Stimulated activated naive B cell treated with anti-CD40 and anti-IgM and Interleukin-4, amounts not matched to agents 10 μg/mL and 1 μg/mL and 100 μg/mL, for 72 hours (primary cell): ENCODE measurements around the gene HS3ST3A1.

Source experiments
- ATAC-seq, 2 donors: fragments of 150-1000 bp; cut with Tn5 transposase; replicated peaks; 2 replicates each; pipeline ENCODE4 v1.10.0; 2021; ENCODE audit warnings: moderate library complexity in 1 of 2
- DNase-seq: peaks from one replicate; pipeline ENCODE4 v3.0.0; 2021
- H3K27ac Mint-ChIP-seq: one replicate; pipeline ENCODE4 v1.8.0; 2022; ENCODE audit warnings: mild to moderate bottlenecking, mixed read lengths
- H3K27me3 Mint-ChIP-seq, 2 donors: one replicate each; pipeline ENCODE4 v1.8.0; 2022; ENCODE audit warnings: mixed read lengths in 2 of 2
- H3K36me3 Mint-ChIP-seq, 2 donors: one replicate each; pipeline ENCODE4 v1.8.0; 2022; ENCODE audit warnings: mixed read lengths in 2 of 2, mild to moderate bottlenecking in 1 of 2
- H3K4me1 Mint-ChIP-seq, 2 donors: one replicate each; pipeline ENCODE4 v1.8.0; 2022; ENCODE audit warnings: mixed read lengths in 2 of 2, mild to moderate bottlenecking in 1 of 2
- H3K4me3 Mint-ChIP-seq, 2 donors: one replicate each; pipeline ENCODE4 v1.8.0; 2022; ENCODE audit warnings: mild to moderate bottlenecking in 2 of 2, mixed read lengths in 2 of 2, moderate library complexity in 1 of 2
- H3K9me3 Mint-ChIP-seq, 2 donors: one replicate each; pipeline ENCODE4 v1.8.0; 2022; ENCODE audit warnings: mixed read lengths in 2 of 2, mild to moderate bottlenecking in 1 of 2

Gene HS3ST3A1

DNA sequence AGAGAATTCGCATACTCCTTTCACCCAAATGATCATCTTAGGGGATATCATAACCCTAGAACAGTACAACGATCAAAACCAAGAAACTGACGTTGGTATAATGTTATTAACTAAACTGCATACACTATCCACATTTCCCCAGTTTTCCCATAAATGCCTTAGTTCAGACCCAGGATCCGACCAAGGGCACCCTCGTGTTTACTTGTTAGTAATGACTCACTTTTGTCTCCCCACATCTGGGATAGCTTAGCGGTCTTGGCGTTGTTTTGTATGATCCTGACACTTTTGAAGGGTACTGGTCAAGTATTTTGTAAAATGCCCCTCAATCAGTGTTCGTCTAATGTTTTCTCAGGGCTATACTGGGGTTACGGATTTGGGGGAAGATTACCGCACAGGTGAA is 8.0 kb downstream of the HS3ST3A1 start:
- Mint-ChIP-seq H3K9me3 (no peaks in the 10 kb centered on the region), H3K27ac (no peak overlapping the region), H3K36me3 (no peaks in the 10 kb centered on the region), H3K27me3 (peaks cover 28 to 59% of the 10 kb centered on the region in 2 donors), H3K4me1 (peaks cover 5 to 6% of the 10 kb centered on the region in 2 donors), H3K4me3 (no peak overlapping the region)
- no peak for DNase-seq
- ATAC-seq = no peak

- ATAC-seq (no peak), DNase-seq (no peak)
- no peaks in the 10 kb centered on the region for H3K9me3 Mint-ChIP-seq
- H3K36me3 Mint-ChIP-seq = no peaks in the 10 kb centered on the region
- H3K4me1 Mint-ChIP-seq = peaks cover 5 to 6% of the 10 kb centered on the region in 2 donors
- H3K4me3 Mint-ChIP-seq = no peak overlapping the region
- H3K27ac Mint-ChIP-seq = no peak overlapping the region
- H3K27me3 Mint-ChIP-seq = peaks cover 25 to 57% of the 10 kb centered on the region in 2 donors
Measured at GRCh38 chr17:13593021-13593751, 8.5 kb downstream of the HS3ST3A1 start.

- Mint-ChIP-seq H3K27ac (no peak overlapping the region), H3K27me3 (peaks cover 21 to 60% of the 10 kb centered on the region in 2 donors), H3K4me3 (no peak overlapping the region), H3K4me1 (peaks cover 3 to 6% of the 10 kb centered on the region in 2 donors), H3K36me3 (no peaks in the 10 kb centered on the region), H3K9me3 (no peaks in the 10 kb centered on the region)
- no peak for ATAC-seq
- DNase-seq = no peak
Measured at GRCh38 chr17:13592427-13592826, 9.3 kb downstream of the HS3ST3A1 start.

DNA sequence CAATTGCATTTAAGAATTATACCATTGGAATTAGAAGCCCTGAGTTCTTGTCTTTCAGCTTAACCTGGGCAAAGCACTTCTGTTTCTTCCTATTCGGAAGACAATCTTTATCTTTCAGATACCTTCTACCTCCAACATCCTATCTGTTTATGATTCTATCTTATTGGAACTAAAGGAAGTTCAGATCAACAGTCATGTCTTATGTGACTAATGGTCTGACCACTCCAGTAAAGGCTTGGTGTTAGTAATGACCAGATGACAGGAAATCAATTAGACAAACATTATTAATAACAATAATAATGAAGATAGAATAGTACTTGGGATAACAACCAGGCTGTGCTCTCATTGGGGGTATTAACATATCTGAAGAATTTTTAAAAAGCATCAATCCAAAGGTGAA is 11.3 kb downstream of the HS3ST3A1 start:
- no peak overlapping the region for H3K27ac Mint-ChIP-seq
- no peak overlapping the region for H3K4me3 Mint-ChIP-seq
- peaks cover 12 to 43% of the 10 kb centered on the region in 2 donors for H3K27me3 Mint-ChIP-seq
- no peak for DNase-seq
- ATAC-seq = no peak
- no peaks in the 10 kb centered on the region for H3K9me3 Mint-ChIP-seq
- H3K36me3 Mint-ChIP-seq = no peaks in the 10 kb centered on the region
- peaks cover 3 to 6% of the 10 kb centered on the region in 2 donors for H3K4me1 Mint-ChIP-seq

DNA sequence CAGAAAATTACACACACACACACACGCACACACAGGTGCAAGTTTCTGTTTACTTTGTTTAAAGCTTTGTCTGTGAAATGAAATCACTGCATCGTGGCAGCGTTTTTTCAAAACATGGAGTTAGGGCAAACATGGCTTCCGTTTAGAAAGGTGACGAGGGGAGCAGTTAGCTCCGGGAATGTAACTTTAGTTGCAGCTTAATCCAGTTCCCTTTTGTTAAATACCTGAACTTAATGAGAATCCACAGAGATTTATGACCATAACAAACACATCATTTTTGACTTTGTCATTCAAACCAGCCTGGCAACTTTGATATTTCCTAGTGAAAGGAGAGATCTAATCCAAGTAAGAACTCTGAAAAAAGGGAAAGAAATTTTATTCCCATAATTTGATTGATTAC is 12.1 kb downstream of the HS3ST3A1 start:
- Mint-ChIP-seq H3K27ac (no peak overlapping the region), H3K36me3 (no peaks in the 10 kb centered on the region), H3K27me3 (peaks cover 5 to 39% of the 10 kb centered on the region in 2 donors), H3K4me3 (no peak overlapping the region), H3K9me3 (no peaks in the 10 kb centered on the region), H3K4me1 (peaks cover under 1 to 2% of the 10 kb centered on the region in 2 donors)
- DNase-seq (no peak), ATAC-seq (no peak)

GRCh38 chr17:13587487-13588338 is 14.0 kb downstream of the HS3ST3A1 start:
- no peak for ATAC-seq
- no peak overlapping the region for H3K27ac Mint-ChIP-seq
- no peaks in the 10 kb centered on the region for H3K36me3 Mint-ChIP-seq
- H3K27me3 Mint-ChIP-seq = peaks cover 5 to 38% of the 10 kb centered on the region in 2 donors
- H3K9me3 Mint-ChIP-seq = no peaks in the 10 kb centered on the region
- DNase-seq = no peak
- H3K4me3 Mint-ChIP-seq = no peak overlapping the region
- peaks cover 2 to 8% of the 10 kb centered on the region in 2 donors for H3K4me1 Mint-ChIP-seq

GRCh38 chr17:13584701-13585080 is 17.0 kb downstream of the HS3ST3A1 start:
- Mint-ChIP-seq H3K36me3 (no peaks in the 10 kb centered on the region), H3K9me3 (no peaks in the 10 kb centered on the region), H3K4me1 (peaks cover 2 to 9% of the 10 kb centered on the region in 2 donors), H3K4me3 (no peak overlapping the region), H3K27me3 (peaks cover 5 to 23% of the 10 kb centered on the region in 2 donors), H3K27ac (no peak overlapping the region)
- DNase-seq (no peak), ATAC-seq (no peak)

- Mint-ChIP-seq H3K36me3 (no peaks in the 10 kb centered on the region), H3K27me3 (peaks cover 5 to 18% of the 10 kb centered on the region in 2 donors), H3K9me3 (no peaks in the 10 kb centered on the region), H3K4me1 (peaks cover 0 to 9% of the 10 kb centered on the region in 2 donors), H3K27ac (no peak overlapping the region), H3K4me3 (no peak overlapping the region)
- DNase-seq (no peak), ATAC-seq (no peak)
Measured at GRCh38 chr17:13583996-13584700, 17.6 kb downstream of the HS3ST3A1 start.

DNA sequence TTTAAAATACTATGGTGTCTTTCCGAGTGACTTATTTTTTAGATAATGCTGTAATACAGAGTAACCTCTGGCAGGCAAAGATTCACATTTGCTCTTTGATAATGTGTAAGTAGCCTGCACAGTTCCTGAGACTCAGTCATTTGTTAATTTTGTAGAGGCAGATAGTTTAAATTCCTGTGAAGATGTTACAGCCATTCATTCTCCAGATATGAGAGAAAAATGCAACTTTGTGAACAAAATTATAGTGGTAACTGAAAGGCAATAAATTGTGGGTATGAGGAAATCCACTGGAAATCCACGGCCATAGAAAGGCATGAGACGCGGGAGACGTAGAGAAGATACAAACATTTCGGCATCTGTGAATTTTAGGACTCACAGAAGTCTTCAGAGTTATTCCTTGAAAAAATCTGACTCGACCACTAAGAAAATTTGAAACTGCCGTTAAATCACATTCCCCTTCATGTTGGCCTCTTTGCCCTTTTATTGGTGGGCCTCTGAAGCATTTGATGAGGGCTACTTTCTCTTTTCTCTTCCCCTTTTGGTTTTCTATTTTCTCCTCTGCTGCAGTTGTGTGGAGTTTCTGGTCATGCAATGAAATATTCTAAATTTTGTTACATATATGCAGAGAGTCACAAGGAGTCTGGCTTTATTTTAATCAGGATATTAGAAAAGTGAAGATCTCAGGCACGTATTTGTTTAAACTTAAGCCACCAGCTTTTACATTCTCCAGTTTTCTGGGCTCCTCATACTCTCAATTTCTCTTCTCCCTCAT is 18.8 kb downstream of the HS3ST3A1 start:
- H3K27ac Mint-ChIP-seq = no peak overlapping the region
- H3K27me3 Mint-ChIP-seq = peaks cover 5 to 17% of the 10 kb centered on the region in 2 donors
- H3K36me3 Mint-ChIP-seq = no peaks in the 10 kb centered on the region
- peaks cover 0 to 9% of the 10 kb centered on the region in 2 donors for H3K4me1 Mint-ChIP-seq
- H3K9me3 Mint-ChIP-seq = no peaks in the 10 kb centered on the region
- H3K4me3 Mint-ChIP-seq = no peak overlapping the region
- DNase-seq (no peak), ATAC-seq (no peak)

DNA sequence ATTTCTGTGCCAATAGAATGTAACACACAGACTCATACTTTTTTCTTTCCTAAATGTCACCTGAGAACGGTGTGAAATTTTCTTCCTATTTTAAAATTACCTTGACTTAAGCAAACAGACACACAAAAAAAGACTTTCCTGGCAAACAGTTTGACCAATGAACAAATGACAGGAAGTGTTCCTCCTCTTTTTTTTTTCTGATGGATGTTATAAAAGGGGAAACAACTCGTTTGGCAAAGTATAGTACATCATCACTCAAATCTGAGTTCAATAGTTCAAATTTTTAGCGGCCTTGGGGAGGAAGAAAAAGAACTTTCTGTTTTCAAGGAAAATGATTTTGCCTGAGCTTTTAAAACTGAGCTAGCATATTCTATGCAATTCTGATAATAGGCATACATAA is 19.8 kb downstream of the HS3ST3A1 start:
- Mint-ChIP-seq H3K27me3 (peaks cover 5 to 13% of the 10 kb centered on the region in 2 donors), H3K27ac (no peak overlapping the region), H3K4me3 (no peak overlapping the region), H3K9me3 (peaks cover under 1 to 2% of the 10 kb centered on the region in 2 donors), H3K36me3 (no peaks in the 10 kb centered on the region), H3K4me1 (peaks cover 0 to 9% of the 10 kb centered on the region in 2 donors)
- ATAC-seq (no peak), DNase-seq (no peak)

DNA sequence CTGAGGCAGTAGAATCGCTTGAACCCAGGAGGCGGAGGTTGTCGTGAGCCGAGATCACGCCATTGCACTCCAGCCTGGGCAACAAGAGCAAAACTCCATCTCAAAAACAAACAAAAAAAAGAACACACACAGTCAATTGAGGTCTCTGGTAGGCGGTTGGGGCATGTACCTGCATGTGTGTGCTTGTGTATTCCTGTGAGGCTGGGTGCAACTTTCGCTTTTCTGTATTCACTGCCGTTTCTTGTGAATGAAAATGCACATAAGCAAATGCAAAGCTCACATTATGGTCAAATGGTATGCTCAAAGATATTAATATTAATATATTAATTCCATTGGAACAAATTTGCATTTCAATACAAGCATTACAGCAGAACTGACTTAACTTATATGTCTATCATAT is 20.9 kb downstream of the HS3ST3A1 start:
- Mint-ChIP-seq H3K27ac (no peak overlapping the region), H3K27me3 (peaks cover 0 to 24% of the 10 kb centered on the region in 2 donors)

DNA sequence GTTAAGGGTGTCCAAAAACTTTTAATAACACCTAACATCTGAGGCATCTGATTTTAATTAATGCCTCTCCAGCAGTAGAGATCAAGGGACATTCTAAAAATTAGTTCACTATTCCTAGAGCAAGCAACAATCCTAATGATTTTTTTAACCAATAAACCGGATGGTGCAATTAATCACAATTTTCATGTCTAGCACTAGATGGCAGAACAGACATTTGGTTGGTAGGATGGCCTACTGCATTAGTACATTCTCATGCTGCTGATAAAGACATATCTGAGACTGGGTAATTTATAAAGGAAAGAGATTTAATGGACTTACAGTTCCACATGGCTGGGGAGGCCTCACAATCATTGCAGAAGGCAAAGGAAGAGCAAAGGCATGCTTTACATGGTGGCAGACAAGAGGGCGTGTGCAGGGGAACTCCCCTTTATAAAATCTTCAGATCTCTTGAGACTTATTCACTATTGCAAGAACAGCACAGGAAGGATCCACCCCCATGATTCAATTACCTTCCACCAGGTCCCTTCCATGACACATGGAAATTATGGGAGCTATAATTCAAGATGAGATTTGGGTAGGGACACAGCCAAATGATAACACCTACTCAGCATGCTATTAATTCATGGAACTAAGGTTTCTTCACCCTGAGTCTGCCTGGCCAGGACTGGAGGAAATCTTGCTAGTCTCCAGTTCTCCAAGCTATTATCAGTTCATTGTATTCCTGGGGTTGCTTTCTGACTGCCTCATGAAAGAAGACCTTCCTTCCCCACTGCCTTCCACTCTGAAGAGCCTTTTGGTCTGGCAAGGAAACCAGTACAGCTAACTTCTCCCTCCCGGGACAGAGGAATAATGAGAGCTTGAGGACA is 24.8 kb downstream of the HS3ST3A1 start:
- H3K36me3 Mint-ChIP-seq = no peaks in the 10 kb centered on the region
- no peak for DNase-seq
- H3K27me3 Mint-ChIP-seq = peaks cover 18 to 35% of the 10 kb centered on the region in 2 donors
- H3K9me3 Mint-ChIP-seq = peaks cover 4% of the 10 kb centered on the region in 2 donors
- no peak overlapping the region for H3K4me3 Mint-ChIP-seq
- ATAC-seq = no peak
- H3K27ac Mint-ChIP-seq = no peak overlapping the region
- no peaks in the 10 kb centered on the region for H3K4me1 Mint-ChIP-seq

More for the DNA sequence above, 20.9 kb downstream of the HS3ST3A1 start:
- Mint-ChIP-seq H3K4me3 (no peak overlapping the region), H3K36me3 (no peaks in the 10 kb centered on the region), H3K4me1 (peaks cover 0 to 9% of the 10 kb centered on the region in 2 donors), H3K9me3 (peaks cover 4% of the 10 kb centered on the region in 2 donors)
- DNase-seq (no peak), ATAC-seq (no peak)

DNA sequence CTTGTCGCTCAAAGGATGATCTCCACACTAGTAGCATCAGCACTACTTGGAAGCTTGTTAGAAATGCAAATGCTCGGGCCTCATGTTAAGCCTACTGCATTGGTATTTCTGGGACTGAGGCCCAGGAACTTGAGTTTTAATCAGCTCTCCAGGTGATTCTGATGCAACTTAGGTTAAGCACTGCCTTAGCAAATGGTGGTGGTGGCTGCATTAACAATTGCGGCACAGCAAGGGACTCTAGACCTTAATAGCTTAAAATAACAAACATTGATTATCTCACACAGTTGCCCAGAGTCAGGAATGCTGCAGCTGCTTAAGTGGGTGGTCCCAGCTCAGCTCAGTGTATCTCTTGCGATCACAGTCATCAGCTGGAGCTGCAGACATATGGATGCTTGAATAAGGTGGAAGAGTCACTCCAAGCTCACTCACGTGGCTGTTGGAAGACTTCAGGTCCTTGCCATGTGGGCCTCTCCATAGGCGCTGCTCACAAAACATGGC is 25.8 kb downstream of the HS3ST3A1 start:
- no peak for DNase-seq
- H3K36me3 Mint-ChIP-seq = no peaks in the 10 kb centered on the region
- H3K27me3 Mint-ChIP-seq = peaks cover 19 to 35% of the 10 kb centered on the region in 2 donors
- no peak overlapping the region for H3K4me3 Mint-ChIP-seq
- no peak for ATAC-seq
- no peaks in the 10 kb centered on the region for H3K4me1 Mint-ChIP-seq
- no peak overlapping the region for H3K27ac Mint-ChIP-seq
- H3K9me3 Mint-ChIP-seq = peaks cover 4% of the 10 kb centered on the region in 2 donors
